Type B pancreatic cell (in vitro differentiated cells): ENCODE measurements around the gene ZNF91. TPM values are rescaled to one million over a fixed set of nuclear protein-coding genes. Genes with fewer than 3 reads are reported as not detected.
"Not testable (repeated sequence)": the region's sequence is repeated elsewhere in the genome, so short reads cannot be mapped to it uniquely, and the experiment has no call there.

Experiments
- DNase-seq: peaks from one replicate; pipeline ENCODE4 v3.0.0; 2021; ENCODE audit warnings: mixed read lengths; ENCODE audit not compliant: unreplicated experiment; ENCODE audit errors: extremely low spot score
- H3K27ac Mint-ChIP-seq: 2 replicates; pipeline ENCODE4 v1.8.0; 2021; ENCODE audit warnings: mild to moderate bottlenecking, mixed read lengths
- H3K27me3 Mint-ChIP-seq: 2 replicates; pipeline ENCODE4 v1.8.0; 2021; ENCODE audit warnings: mixed read lengths
- H3K36me3 Mint-ChIP-seq: 2 replicates; pipeline ENCODE4 v1.8.0; 2021; ENCODE audit warnings: mixed read lengths
- H3K4me1 Mint-ChIP-seq: one replicate; pipeline ENCODE4 v1.8.0; 2021; ENCODE audit warnings: mixed read lengths; ENCODE audit not compliant: unreplicated experiment
- H3K4me3 Mint-ChIP-seq: 2 replicates; pipeline ENCODE4 v1.8.0; 2021; ENCODE audit warnings: mild to moderate bottlenecking, mixed read lengths
- H3K9me3 Mint-ChIP-seq: 2 replicates; pipeline ENCODE4 v1.8.0; 2021; ENCODE audit warnings: mixed read lengths
- CTCF ChIP-seq: fragments of 200-600 bp; sonication (generic); conservative IDR thresholded peaks from 2 replicates; pipeline ENCODE4 v1.5.0; 2021; ENCODE audit warnings: antibody characterized with exemption, mild to moderate bottlenecking
- total RNA-seq: library from RNA; stranded (reverse); gene quantifications from 2 replicates; pipeline ENCODE4 v1.2.1, GENCODE V29; 2021; ENCODE audit warnings: low replicate concordance

Gene ZNF91
- total RNA-seq, 1 donor from 2014 or later, result 89.6 TPM

- Mint-ChIP-seq H3K9me3 (peaks cover 17% of the 10 kb centered on the region), H3K4me1 (no peaks in the 10 kb centered on the region), H3K27me3 (no peaks in the 10 kb centered on the region), H3K4me3 (no peak overlapping the region), H3K27ac (no peak overlapping the region), H3K36me3 (no peaks in the 10 kb centered on the region)
- TF ChIP-seq CTCF, result peak; percentile 37
- no peak for DNase-seq
Measured at GRCh38 chr19:23436944-23437343, 41.7 kb upstream of the ZNF91 start.

- no peaks in the 10 kb centered on the region for H3K36me3 Mint-ChIP-seq
- TF ChIP-seq CTCF, result peak; percentile 46
- H3K4me3 Mint-ChIP-seq, result no peak overlapping the region
- peaks cover 17% of the 10 kb centered on the region for H3K9me3 Mint-ChIP-seq
- H3K27me3 Mint-ChIP-seq, result no peaks in the 10 kb centered on the region
- no peak overlapping the region for H3K27ac Mint-ChIP-seq
- no peak for DNase-seq
- no peaks in the 10 kb centered on the region for H3K4me1 Mint-ChIP-seq
Measured at GRCh38 chr19:23436318-23436717, 41.0 kb upstream of the ZNF91 start.

GRCh38 chr19:23420824-23421223 lies 25.6 kb upstream of the ZNF91 start:
- Mint-ChIP-seq H3K4me3 (no peak overlapping the region), H3K27me3 (no peaks in the 10 kb centered on the region), H3K36me3 (no peaks in the 10 kb centered on the region), H3K27ac (no peak overlapping the region), H3K4me1 (no peaks in the 10 kb centered on the region), H3K9me3 (no peaks in the 10 kb centered on the region)
- no peak for DNase-seq
- TF ChIP-seq CTCF, result no peak

- not testable (repeated sequence) for H3K27me3 Mint-ChIP-seq, H3K9me3 Mint-ChIP-seq, H3K4me3 Mint-ChIP-seq, H3K36me3 Mint-ChIP-seq, H3K4me1 Mint-ChIP-seq, H3K27ac Mint-ChIP-seq, DNase-seq
Measured at GRCh38 chr19:23419261-23419660, 24.0 kb upstream of the ZNF91 start.

GRCh38 chr19:23415561-23416191 lies 20.4 kb upstream of the ZNF91 start:
- TF ChIP-seq CTCF, result no peak
- H3K27me3 Mint-ChIP-seq, result no peaks in the 10 kb centered on the region
- H3K9me3 Mint-ChIP-seq, result no peaks in the 10 kb centered on the region
- H3K36me3 Mint-ChIP-seq, result peaks cover 3% of the 10 kb centered on the region
- peak overlapping the region; percentile 88 for H3K4me3 Mint-ChIP-seq
- DNase-seq, result peak; percentile 74
- H3K27ac Mint-ChIP-seq, result peak overlapping the region; percentile 48
- peaks cover 8% of the 10 kb centered on the region for H3K4me1 Mint-ChIP-seq

- Mint-ChIP-seq H3K4me1 (peaks cover 8% of the 10 kb centered on the region), H3K27ac (peak overlapping the region; percentile 48), H3K36me3 (peaks cover 3% of the 10 kb centered on the region), H3K9me3 (no peaks in the 10 kb centered on the region), H3K4me3 (peak overlapping the region; percentile 88), H3K27me3 (no peaks in the 10 kb centered on the region)
- TF ChIP-seq CTCF, result no peak
- DNase-seq, result no peak
Measured at GRCh38 chr19:23415034-23415433, 19.8 kb upstream of the ZNF91 start.
